ENCODE data around the gene MEX3B.

DNA sequence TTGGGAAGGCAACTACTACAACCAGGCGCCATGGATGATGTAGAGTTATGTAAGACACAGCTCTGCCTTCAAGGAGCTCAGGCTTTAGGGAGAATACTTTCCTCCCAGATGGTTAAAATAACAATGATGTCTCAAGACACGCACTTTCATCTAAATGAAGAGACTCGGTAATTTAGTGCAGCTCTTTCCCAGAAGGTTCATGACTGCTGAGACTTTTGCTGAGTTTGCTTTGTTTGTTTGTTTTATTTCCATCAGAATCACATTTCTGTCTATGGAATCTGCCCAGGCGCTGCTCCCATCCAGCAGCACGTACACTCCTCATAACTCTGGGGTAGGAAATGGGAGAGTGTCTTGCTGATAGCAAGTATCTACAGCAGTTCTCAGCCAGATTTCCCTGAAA is 33.9 kb upstream of the MEX3B start:
- TF ChIP-seq, protein P1, sequence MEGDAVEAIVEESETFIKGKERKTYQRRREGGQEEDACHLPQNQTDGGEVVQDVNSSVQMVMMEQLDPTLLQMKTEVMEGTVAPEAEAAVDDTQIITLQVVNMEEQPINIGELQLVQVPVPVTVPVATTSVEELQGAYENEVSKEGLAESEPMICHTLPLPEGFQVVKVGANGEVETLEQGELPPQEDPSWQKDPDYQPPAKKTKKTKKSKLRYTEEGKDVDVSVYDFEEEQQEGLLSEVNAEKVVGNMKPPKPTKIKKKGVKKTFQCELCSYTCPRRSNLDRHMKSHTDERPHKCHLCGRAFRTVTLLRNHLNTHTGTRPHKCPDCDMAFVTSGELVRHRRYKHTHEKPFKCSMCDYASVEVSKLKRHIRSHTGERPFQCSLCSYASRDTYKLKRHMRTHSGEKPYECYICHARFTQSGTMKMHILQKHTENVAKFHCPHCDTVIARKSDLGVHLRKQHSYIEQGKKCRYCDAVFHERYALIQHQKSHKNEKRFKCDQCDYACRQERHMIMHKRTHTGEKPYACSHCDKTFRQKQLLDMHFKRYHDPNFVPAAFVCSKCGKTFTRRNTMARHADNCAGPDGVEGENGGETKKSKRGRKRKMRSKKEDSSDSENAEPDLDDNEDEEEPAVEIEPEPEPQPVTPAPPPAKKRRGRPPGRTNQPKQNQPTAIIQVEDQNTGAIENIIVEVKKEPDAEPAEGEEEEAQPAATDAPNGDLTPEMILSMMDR (IDR thresholded peaks at IDR 0.05): no peak
- no peak for TF ChIP-seq POLR2A (IDR thresholded peaks at IDR 0.05)
